Smooth muscle cell (in vitro differentiated cells): ENCODE measurements around the gene NKX6-2. TPM values are rescaled to one million over a fixed set of nuclear protein-coding genes. Genes with fewer than 3 reads are reported as not detected.

Experiments used
- DNase-seq: peaks from one replicate; lab custom pipeline; 2025; ENCODE audit not compliant: unreplicated experiment; lab: John Stamatoyannopoulos, UW
- H2AFZ ChIP-seq: fragments of 200-600 bp; sonication (generic); 2 replicates; pipeline ENCODE4 v1.6.0; 2016; ENCODE audit warnings: antibody characterized with exemption, low read depth, mild to moderate bottlenecking
- H3F3A ChIP-seq: fragments of 200-600 bp; sonication (generic); 2 replicates; pipeline ENCODE4 v1.6.0; 2017; ENCODE audit warnings: antibody characterized with exemption, low read depth
- H3K27ac ChIP-seq: fragments of 200-600 bp; sonication (generic); 2 replicates; pipeline ENCODE4 v1.5.1; 2016; ENCODE audit warnings: low read depth, mild to moderate bottlenecking
- H3K27me3 ChIP-seq: fragments of 200-600 bp; sonication (generic); 2 replicates; pipeline ENCODE4 v1.6.1; 2016; ENCODE audit warnings: low read depth, mild to moderate bottlenecking
- H3K36me3 ChIP-seq: fragments of 200-600 bp; sonication (generic); 2 replicates; pipeline ENCODE4 v1.5.1; 2016; ENCODE audit warnings: low read depth
- H3K4me1 ChIP-seq: fragments of 200-600 bp; sonication (generic); 2 replicates; pipeline ENCODE4 v1.5.1; 2016; ENCODE audit warnings: low read depth
- H3K4me2 ChIP-seq: fragments of 200-600 bp; sonication (generic); 2 replicates; pipeline ENCODE4 v1.6.0; 2016; ENCODE audit warnings: mild to moderate bottlenecking
- H3K4me3 ChIP-seq: fragments of 200-600 bp; sonication (generic); 2 replicates; pipeline ENCODE4 v1.5.1; 2016; ENCODE audit warnings: mild to moderate bottlenecking
- H3K79me2 ChIP-seq: fragments of 200-600 bp; sonication (generic); 2 replicates; pipeline ENCODE4 v1.6.0; 2016; ENCODE audit warnings: low read depth, mild to moderate bottlenecking
- H3K9ac ChIP-seq: fragments of 200-600 bp; sonication (generic); 2 replicates; pipeline ENCODE4 v1.6.0; 2016; ENCODE audit warnings: low read depth
- H3K9me3 ChIP-seq: fragments of 200-600 bp; sonication (generic); replicated peaks from 2 replicates; pipeline ENCODE4 v1.5.1; 2016; ENCODE audit warnings: low read depth
- H4K20me1 ChIP-seq: fragments of 200-600 bp; sonication (generic); 2 replicates; pipeline ENCODE4 v1.6.0; 2016; ENCODE audit warnings: low read depth
- WGBS: methylation state at CpG from one replicate; pipeline ENCODE4 v1.1.7; 2016; ENCODE audit warnings: low lambda C conversion rate; 5-methylcytosine and 5-hydroxymethylcytosine counted together
- polyA plus RNA-seq: library from polyadenylated mRNA; unstranded; fragments of >200 nt; fragmentation: Nextera tagmentation; extraction: Ambion mirVana; gene quantifications from 2 replicates; pipeline ENCODE4 v1.2.1, GENCODE V29; 2016
- total RNA-seq: library from RNA; depleted of rRNA; stranded (reverse); fragments of >200 nt; gene quantifications from 2 replicates; pipeline ENCODE4 v1.2.3, GENCODE V29; 2014
- TF ChIP-seq, protein P1 (sequence below): fragments of 200-600 bp; sonication (generic); IDR thresholded peaks from 2 replicates; pipeline ENCODE4 v1.5.1; 2017; ENCODE audit warnings: borderline replicate concordance, mild to moderate bottlenecking, antibody characterized with exemption; ENCODE audit not compliant: insufficient read depth, poor library complexity, severe bottlenecking

The NKX6-2 gene
- total and polyA plus RNA-seq, 2 experiments from 2014 or later = 12.7 TPM; not detected in 1

- H3K4me2 ChIP-seq = no peak overlapping the region
- 94% methylated on average over 27 of the region's 27 CpGs for WGBS
- no peak overlapping the region for H3K9ac ChIP-seq
- no peak overlapping the region for H3K27ac ChIP-seq
- peaks cover 54% of the 10 kb centered on the region for H4K20me1 ChIP-seq
- H3K36me3 ChIP-seq = no peaks in the 10 kb centered on the region
- no peaks in the 10 kb centered on the region for H3K9me3 ChIP-seq
- TF ChIP-seq, protein P1, sequence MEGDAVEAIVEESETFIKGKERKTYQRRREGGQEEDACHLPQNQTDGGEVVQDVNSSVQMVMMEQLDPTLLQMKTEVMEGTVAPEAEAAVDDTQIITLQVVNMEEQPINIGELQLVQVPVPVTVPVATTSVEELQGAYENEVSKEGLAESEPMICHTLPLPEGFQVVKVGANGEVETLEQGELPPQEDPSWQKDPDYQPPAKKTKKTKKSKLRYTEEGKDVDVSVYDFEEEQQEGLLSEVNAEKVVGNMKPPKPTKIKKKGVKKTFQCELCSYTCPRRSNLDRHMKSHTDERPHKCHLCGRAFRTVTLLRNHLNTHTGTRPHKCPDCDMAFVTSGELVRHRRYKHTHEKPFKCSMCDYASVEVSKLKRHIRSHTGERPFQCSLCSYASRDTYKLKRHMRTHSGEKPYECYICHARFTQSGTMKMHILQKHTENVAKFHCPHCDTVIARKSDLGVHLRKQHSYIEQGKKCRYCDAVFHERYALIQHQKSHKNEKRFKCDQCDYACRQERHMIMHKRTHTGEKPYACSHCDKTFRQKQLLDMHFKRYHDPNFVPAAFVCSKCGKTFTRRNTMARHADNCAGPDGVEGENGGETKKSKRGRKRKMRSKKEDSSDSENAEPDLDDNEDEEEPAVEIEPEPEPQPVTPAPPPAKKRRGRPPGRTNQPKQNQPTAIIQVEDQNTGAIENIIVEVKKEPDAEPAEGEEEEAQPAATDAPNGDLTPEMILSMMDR = no peak
- H3K79me2 ChIP-seq = no peaks in the 10 kb centered on the region
- H2AFZ ChIP-seq = no peak overlapping the region
- peaks cover 26% of the 10 kb centered on the region for H3K4me1 ChIP-seq
- H3K27me3 ChIP-seq = no peaks in the 10 kb centered on the region
- DNase-seq = no peak
- H3K4me3 ChIP-seq = no peak overlapping the region
- H3F3A ChIP-seq = no peaks in the 10 kb centered on the region
Measured at GRCh38 chr10:132742167-132742836, 43.6 kb downstream of the NKX6-2 start.

DNA sequence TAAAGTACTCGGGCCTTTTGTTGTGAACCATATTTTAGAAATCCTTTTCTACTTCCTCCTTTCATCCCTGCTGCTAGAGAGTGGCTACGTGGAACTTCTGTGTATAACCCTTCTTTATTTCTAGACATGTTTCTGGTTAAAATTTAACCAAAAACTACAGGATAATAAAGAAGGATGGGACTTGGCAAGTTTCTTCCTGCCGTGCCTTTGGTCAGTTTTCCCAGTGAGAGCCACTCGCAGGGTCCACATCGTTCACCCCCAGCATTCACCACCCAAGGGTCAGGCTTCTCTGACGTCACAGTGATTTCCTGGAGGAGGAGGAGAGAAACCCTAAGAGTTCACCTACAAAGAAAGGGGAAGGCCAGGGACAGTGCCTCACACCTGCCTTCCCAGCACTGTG lies 45.4 kb downstream of the NKX6-2 start:
- Histone ChIP-seq H3K27me3 (no peaks in the 10 kb centered on the region), H4K20me1 (peaks cover 40% of the 10 kb centered on the region), H3F3A (no peaks in the 10 kb centered on the region), H3K4me2 (no peak overlapping the region), H3K4me1 (peaks cover 11% of the 10 kb centered on the region), H3K79me2 (no peaks in the 10 kb centered on the region), H2AFZ (no peak overlapping the region), H3K9ac (no peak overlapping the region), H3K4me3 (no peak overlapping the region), H3K36me3 (no peaks in the 10 kb centered on the region), H3K9me3 (no peaks in the 10 kb centered on the region), H3K27ac (no peak overlapping the region)
- TF ChIP-seq, protein P1 = no peak
- DNase-seq = no peak
- 96% methylated on average over 6 of the region's 6 CpGs for WGBS

GRCh38 chr10:132739225-132739613 lies 46.7 kb downstream of the NKX6-2 start:
- no peak overlapping the region for H3K9ac ChIP-seq
- H3K4me2 ChIP-seq = no peak overlapping the region
- H3K27me3 ChIP-seq = no peaks in the 10 kb centered on the region
- no peak for DNase-seq
- no peak overlapping the region for H3K4me3 ChIP-seq
- no peak overlapping the region for H2AFZ ChIP-seq
- H3K27ac ChIP-seq = no peak overlapping the region
- H3K79me2 ChIP-seq = no peaks in the 10 kb centered on the region
- H3K9me3 ChIP-seq = no peaks in the 10 kb centered on the region
- 96% methylated on average over 14 of the region's 14 CpGs for WGBS
- TF ChIP-seq, protein P1 = no peak
- peaks cover 11% of the 10 kb centered on the region for H3K4me1 ChIP-seq
- H3K36me3 ChIP-seq = no peaks in the 10 kb centered on the region
- H4K20me1 ChIP-seq = peaks cover 32% of the 10 kb centered on the region
- no peaks in the 10 kb centered on the region for H3F3A ChIP-seq

GRCh38 chr10:132738454-132739224 lies 47.3 kb downstream of the NKX6-2 start:
- H4K20me1 ChIP-seq = peaks cover 27% of the 10 kb centered on the region

More at GRCh38 chr10:132738454-132739224, 47.3 kb downstream of the NKX6-2 start:
- Histone ChIP-seq H3K9ac (no peak overlapping the region), H3K27me3 (no peaks in the 10 kb centered on the region), H3K4me2 (no peak overlapping the region), H2AFZ (no peak overlapping the region), H3F3A (no peaks in the 10 kb centered on the region), H3K9me3 (no peaks in the 10 kb centered on the region), H3K36me3 (no peaks in the 10 kb centered on the region), H3K4me3 (no peak overlapping the region), H3K27ac (no peak overlapping the region), H3K4me1 (peaks cover 8% of the 10 kb centered on the region), H3K79me2 (no peaks in the 10 kb centered on the region)
- TF ChIP-seq, protein P1 = no peak
- DNase-seq = no peak
- WGBS = 98% methylated on average over 25 of the region's 25 CpGs
